Cardiac muscle cell (in vitro differentiated cells and primary cell): Measurements from ENCODE around the gene SLC26A6. TPM values are rescaled to one million over a fixed set of nuclear protein-coding genes. Genes with fewer than 3 reads are reported as not detected.

ENCODE experiments used
- DNase-seq, 2 donors: peaks; one replicate each; pipeline versions ENCODE4 v3.0.0 to v3.0.0-alpha.2; 2010 to 2017; ENCODE audit warnings: low read depth in 1 of 2, low spot score in 1 of 2
- H3K27ac ChIP-seq: fragments of 200-600 bp; sonication (generic); 2 replicates; pipeline ENCODE4 v1.5.1; 2016
- H3K27me3 ChIP-seq: fragments of 200-600 bp; sonication (generic); 2 replicates; pipeline ENCODE4 v1.6.0; 2016; ENCODE audit warnings: control low read depth
- H3K36me3 ChIP-seq: fragments of 200-600 bp; sonication (generic); 2 replicates; pipeline ENCODE4 v1.5.1; 2016; ENCODE audit warnings: control low read depth
- H3K4me1 ChIP-seq: fragments of 200-600 bp; sonication (generic); 2 replicates; pipeline ENCODE4 v1.8.1; 2017; ENCODE audit warnings: low read depth, mild to moderate bottlenecking, mixed run types
- H3K4me3 ChIP-seq: fragments of 200-600 bp; sonication (generic); 2 replicates; pipeline ENCODE4 v1.5.1; 2016; ENCODE audit warnings: mild to moderate bottlenecking
- H3K9me3 ChIP-seq: fragments of 200-600 bp; sonication (generic); 2 replicates; pipeline ENCODE4 v1.5.1; 2017; ENCODE audit warnings: low read depth, mild to moderate bottlenecking, control low read depth
- polyA plus RNA-seq: library from polyadenylated mRNA; unstranded; fragments of >200 nt; fragmentation: Nextera tagmentation; extraction: Ambion mirVana; gene quantifications from 2 replicates; pipeline ENCODE4 v1.2.1, GENCODE V29; 2016
- total RNA-seq: library from RNA; depleted of rRNA; stranded (reverse); fragments of >200 nt; gene quantifications from 2 replicates; pipeline ENCODE4 v1.2.3, GENCODE V29; 2016
- TF ChIP-seq, protein P1 (sequence below): IDR thresholded peaks from 2 replicates; pipeline ENCODE4 v1.5.1; 2012; ENCODE audit warnings: low read depth, mild to moderate bottlenecking, low read length

Gene SLC26A6
- total and polyA plus RNA-seq, 2 experiments from 2014 or later: 68.1 to 87.4 TPM

GRCh38 chr3:48629894-48630293 lies 5.4 kb downstream of the SLC26A6 start:
- Histone ChIP-seq H3K27ac (no peak overlapping the region), H3K36me3 (peaks cover 12% of the 10 kb centered on the region), H3K9me3 (no peaks in the 10 kb centered on the region), H3K4me1 (peaks cover 7% of the 10 kb centered on the region), H3K27me3 (no peaks in the 10 kb centered on the region), H3K4me3 (no peak overlapping the region)
- TF ChIP-seq, protein P1, sequence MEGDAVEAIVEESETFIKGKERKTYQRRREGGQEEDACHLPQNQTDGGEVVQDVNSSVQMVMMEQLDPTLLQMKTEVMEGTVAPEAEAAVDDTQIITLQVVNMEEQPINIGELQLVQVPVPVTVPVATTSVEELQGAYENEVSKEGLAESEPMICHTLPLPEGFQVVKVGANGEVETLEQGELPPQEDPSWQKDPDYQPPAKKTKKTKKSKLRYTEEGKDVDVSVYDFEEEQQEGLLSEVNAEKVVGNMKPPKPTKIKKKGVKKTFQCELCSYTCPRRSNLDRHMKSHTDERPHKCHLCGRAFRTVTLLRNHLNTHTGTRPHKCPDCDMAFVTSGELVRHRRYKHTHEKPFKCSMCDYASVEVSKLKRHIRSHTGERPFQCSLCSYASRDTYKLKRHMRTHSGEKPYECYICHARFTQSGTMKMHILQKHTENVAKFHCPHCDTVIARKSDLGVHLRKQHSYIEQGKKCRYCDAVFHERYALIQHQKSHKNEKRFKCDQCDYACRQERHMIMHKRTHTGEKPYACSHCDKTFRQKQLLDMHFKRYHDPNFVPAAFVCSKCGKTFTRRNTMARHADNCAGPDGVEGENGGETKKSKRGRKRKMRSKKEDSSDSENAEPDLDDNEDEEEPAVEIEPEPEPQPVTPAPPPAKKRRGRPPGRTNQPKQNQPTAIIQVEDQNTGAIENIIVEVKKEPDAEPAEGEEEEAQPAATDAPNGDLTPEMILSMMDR: no peak
- no peak for DNase-seq

DNA sequence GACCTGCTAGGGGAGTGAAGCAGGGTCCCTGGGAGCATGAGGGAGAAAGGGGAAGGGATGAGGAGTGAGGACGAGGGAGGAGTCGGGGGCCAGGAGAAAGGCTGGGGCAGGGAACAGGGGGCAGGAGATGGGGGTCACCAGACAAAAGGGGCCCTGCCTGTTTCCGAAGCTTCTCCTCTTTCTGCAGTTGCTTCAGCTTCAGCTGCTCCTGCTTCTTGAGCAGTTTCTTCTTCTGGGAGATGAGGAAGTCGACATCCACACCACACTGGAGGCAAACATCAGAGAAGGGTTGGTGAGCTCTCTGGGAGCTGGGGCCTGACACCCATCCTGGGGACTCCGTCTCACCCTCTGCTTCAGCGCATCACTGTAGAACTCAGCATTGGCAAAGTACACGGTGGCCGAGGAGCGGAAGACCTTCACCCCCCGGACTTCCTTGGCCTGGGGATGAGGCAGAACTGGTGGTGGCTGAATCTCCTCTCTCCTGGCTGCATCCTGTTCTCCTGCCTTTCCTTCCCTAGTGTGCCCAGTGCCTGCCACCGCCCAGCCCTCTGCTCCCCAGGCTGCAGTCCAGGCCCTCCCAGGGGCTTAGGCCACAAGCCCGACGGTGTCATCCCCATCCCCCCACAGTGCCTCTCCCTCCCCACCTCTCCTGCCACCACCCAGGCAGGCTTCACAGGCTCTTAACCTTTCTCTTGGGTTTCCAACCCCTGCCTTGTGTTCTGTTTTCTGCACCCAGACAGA lies 6.8 kb downstream of the SLC26A6 start:
- no peaks in the 10 kb centered on the region for H3K27me3 ChIP-seq
- no peak overlapping the region for H3K27ac ChIP-seq
- TF ChIP-seq, protein P1: no peak
- peaks cover 12% of the 10 kb centered on the region for H3K36me3 ChIP-seq
- H3K4me1 ChIP-seq: no peaks in the 10 kb centered on the region
- H3K9me3 ChIP-seq: no peaks in the 10 kb centered on the region
- DNase-seq: no peak
- H3K4me3 ChIP-seq: no peak overlapping the region

GRCh38 chr3:48625600-48625999 lies 9.7 kb downstream of the SLC26A6 start:
- no peak overlapping the region for H3K27ac ChIP-seq
- DNase-seq: no peak
- no peak overlapping the region for H3K4me3 ChIP-seq
- H3K9me3 ChIP-seq: no peaks in the 10 kb centered on the region
- TF ChIP-seq, protein P1: no peak
- H3K4me1 ChIP-seq: no peaks in the 10 kb centered on the region
- H3K36me3 ChIP-seq: peaks cover 12% of the 10 kb centered on the region
- H3K27me3 ChIP-seq: no peaks in the 10 kb centered on the region

- Histone ChIP-seq H3K27ac (no peak overlapping the region), H3K36me3 (peaks cover 12% of the 10 kb centered on the region), H3K4me1 (no peaks in the 10 kb centered on the region), H3K4me3 (no peak overlapping the region), H3K9me3 (no peaks in the 10 kb centered on the region), H3K27me3 (no peaks in the 10 kb centered on the region)
- DNase-seq: no peak
- TF ChIP-seq, protein P1: no peak
Measured at GRCh38 chr3:48624767-48625166, 10.5 kb downstream of the SLC26A6 start.

DNA sequence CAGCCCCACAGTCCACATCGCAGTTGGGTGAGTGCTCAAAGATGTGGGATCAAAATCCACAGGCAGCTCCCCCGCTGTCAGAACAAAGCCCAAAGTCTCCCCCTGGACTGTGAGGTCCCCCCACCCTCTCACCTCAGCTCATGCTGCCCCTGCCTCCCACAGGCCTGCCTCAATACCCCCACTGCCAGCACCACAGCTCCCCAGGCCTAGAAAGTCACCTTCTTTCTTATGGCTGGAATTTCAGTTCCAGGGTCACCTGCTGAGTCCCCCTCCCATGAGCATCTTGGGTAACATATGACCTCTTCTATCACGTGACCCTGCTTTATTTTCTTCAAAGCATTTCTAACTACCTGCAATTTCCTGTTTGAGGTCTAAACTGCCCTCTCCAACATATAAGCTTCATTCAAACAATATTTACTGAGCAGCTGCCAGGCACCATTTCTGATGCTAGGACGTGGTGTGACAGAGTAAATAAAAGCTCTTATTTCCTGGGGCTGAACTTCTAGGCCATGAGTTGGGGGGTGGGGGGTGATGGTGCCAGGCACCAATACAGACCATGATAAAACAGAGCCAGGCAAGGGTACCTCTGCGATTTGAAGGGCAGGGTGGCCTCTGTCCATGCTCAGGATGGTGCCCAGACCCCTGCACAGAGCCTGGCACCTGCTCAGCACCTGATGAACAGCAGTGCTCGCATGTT lies 11.3 kb downstream of the SLC26A6 start:
- Histone ChIP-seq H3K4me1 (no peaks in the 10 kb centered on the region), H3K9me3 (no peaks in the 10 kb centered on the region), H3K27ac (no peak overlapping the region), H3K27me3 (no peaks in the 10 kb centered on the region), H3K36me3 (peaks cover 10% of the 10 kb centered on the region), H3K4me3 (no peak overlapping the region)
- TF ChIP-seq, protein P1: no peak
- DNase-seq: no peak
